HG02642 (cell line): ENCODE data around the gene PRR5L.
A peak's percentile ranks its signal among the peaks of the same experiment; 100 is the strongest.

Experiments used
- ATAC-seq: cut with Tn5 transposase; IDR thresholded peaks from one replicate; pipeline ENCODE4 v1.9.1; 2021; ENCODE audit warnings: mild to moderate bottlenecking; ENCODE audit not compliant: unreplicated experiment, poor library complexity

Gene PRR5L

DNA sequence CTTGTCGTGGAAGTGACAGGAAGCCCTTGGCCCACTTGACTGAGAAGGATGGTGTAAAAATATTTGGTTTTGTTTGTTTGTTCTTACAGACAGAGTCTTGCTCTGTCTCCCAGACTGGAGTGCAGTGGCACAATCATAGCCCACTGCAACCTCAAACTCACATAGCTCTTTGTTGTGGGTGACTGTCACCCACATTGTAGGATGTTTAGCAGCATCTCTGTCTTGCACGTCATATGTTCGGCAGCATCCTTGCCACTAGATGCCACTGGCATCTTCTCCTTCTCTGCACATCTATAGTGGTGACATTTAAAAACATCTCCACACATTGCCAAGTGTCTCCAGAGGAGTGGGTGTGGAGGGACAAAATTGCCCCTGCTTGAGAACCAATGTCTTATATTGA, 56.8 kb downstream of the PRR5L start:
- no peak for ATAC-seq

DNA sequence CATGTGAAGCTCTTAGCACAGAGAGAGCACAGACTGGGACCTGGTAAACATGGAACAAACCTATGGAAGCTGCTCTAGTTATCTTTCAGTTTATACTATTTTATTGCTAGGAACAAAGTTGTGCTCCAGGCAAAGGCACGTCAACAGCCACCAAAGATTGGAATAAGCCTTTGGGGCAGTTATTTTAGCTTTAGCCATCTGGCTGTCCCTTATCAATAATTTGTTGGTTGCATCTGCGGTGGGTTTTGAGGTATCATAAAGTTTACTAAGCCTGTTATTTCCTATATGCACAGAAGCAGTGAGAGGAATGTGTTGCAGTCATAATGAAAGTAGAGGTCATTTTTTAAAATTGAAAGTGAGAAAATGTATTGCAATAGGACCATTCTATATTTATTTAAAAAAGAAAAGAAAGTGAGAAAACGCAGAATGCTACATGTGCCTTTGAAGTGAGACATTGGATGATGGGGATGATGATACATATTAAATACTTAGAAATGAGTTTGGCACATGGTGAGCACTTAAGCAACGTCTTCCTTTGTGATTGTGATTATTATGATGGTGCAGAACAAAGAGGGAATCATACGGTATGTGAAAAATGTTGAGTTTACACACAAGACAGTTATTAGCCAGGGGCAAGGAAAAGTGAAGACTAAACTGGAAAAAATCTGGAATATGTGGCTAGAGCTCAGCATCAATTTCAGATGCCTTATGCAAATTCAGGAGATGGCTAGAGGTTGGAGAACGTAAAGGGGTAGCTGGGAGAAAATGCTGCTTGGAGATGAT, 58.3 kb downstream of the PRR5L start:
- peak; percentile 75 for ATAC-seq

DNA sequence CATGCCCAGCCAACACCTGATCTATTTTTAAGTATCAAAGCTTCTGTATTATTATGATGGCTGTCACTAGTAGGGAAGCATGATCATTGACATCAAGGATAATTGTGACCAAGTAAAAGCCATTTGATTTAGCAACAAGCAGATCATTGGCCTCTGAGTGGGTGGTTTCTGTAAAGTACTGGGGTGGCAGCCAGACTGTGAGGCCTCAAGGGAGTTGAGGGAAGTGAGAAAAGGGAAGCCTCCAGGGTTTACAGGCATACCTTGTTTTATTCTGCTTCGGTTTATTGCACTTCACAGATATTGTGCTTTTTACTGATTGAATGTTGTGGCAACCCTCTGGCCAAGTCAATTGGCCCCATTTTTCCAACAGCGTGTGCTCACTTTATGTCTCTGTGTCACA, 60.1 kb downstream of the PRR5L start:
- peak; percentile 75 for ATAC-seq

GRCh38 chr11:36357831-36358230, 61.7 kb downstream of the PRR5L start:
- no peak for ATAC-seq

DNA sequence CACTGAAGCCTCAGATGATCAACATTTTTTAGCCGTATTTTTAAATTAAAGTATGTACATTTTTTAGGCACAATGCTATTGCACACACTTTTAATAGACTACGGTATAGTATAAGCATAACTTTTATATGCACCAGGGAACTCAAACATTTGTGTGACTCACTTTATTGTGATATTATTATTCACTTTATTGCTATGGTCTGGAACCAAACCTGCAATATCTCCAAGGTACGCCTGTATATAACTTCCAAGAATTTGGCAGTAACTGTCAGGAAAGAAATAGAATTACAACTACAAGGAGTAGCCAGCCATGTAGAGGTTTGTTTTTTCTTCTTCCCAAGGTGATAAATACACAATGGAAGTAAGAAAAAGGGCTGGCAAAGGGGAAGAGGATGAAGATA, 62.3 kb downstream of the PRR5L start:
- no peak for ATAC-seq

- ATAC-seq = no peak
Observed at GRCh38 chr11:36360318-36360717, 64.2 kb downstream of the PRR5L start.

DNA sequence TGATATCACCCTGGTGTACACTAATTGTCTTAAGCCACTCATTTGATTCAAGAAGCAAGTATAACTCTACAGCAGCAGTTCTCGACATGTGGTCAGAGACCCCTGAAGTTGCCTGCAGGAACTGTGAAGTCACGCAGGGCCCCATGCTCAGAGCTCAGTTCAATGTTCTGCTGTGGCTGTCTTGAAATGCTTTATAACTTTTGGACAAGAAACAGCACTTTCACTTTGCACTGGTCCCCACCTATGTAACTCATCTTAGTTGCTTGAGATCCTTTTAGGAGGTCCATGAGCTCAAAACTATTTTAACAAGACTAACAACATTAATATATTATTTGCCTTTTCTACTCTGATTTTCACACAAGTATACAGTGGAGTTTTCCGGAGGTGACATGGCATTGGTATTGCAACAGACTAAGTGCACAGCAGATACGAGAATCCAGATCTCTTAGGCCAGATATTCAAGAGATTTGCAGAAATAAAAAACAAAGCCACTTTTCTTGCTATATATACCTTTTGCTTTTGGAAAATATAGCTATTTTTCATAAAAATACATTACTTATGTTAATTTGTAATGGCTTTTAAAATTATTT, 64.8 kb downstream of the PRR5L start:
- no peak for ATAC-seq

GRCh38 chr11:36361472-36361871, 65.4 kb downstream of the PRR5L start:
- no peak for ATAC-seq

GRCh38 chr11:36361901-36362391, 65.9 kb downstream of the PRR5L start:
- no peak for ATAC-seq

- ATAC-seq = no peak
Observed at GRCh38 chr11:36362902-36363301, 66.8 kb downstream of the PRR5L start.

- no peak for ATAC-seq
Observed at GRCh38 chr11:36363361-36364268, 67.5 kb downstream of the PRR5L start.

DNA sequence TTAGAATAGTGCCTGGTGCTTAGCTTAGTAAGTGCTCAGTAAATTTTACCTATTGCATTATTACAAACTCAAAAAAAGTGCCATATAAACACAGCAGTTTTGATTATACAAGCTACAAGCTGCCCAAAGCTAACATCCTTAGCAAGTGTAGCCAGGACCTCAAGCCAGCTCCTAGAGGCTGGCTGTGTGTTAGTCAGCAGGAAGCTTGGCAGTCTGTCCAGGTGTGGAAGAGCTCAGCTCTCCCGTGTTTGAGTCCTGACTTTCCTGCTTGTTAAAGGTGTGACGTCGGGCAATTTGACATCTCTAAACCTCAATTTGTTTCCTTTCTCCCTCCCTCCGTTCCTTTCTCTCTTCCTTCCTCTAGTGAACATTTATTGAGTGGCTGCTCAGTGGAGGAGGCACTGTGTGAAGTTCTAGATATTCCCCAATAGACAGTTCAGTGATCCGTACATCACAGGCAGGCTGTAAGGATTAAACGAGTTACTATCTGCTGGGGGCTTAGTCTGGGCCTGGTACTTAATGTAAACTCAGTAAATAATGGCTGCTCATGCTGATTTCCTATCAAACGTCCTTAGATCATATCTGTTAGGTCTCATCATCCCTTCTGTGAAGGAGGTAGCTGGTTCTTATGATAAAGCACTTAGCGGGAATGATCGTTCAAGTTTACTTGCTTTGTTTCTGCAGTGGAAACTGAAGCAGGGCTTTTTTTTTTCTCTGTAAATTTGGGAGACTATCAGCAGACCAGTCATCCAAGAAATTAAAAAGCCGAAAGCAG, 68.7 kb downstream of the PRR5L start:
- no peak for ATAC-seq

DNA sequence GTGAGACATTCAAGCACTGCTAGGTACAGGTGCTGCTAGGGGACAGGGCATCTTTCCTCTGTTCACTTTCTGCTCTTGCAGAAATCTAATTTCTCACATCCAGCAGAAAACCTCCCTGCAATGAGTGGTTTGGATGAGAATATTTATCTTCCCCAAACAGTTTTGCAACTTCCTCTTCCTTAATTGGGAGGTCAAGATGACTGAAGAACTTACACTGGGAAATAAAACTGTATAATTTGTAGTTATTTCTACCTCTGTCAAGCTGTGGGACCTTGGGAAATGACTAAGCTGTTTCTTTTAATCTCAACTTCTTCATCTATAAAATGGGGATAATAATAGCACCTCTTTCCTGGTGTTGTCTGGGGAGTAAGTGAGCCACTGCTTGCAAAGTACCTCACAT, 69.8 kb downstream of the PRR5L start:
- no peak for ATAC-seq

DNA sequence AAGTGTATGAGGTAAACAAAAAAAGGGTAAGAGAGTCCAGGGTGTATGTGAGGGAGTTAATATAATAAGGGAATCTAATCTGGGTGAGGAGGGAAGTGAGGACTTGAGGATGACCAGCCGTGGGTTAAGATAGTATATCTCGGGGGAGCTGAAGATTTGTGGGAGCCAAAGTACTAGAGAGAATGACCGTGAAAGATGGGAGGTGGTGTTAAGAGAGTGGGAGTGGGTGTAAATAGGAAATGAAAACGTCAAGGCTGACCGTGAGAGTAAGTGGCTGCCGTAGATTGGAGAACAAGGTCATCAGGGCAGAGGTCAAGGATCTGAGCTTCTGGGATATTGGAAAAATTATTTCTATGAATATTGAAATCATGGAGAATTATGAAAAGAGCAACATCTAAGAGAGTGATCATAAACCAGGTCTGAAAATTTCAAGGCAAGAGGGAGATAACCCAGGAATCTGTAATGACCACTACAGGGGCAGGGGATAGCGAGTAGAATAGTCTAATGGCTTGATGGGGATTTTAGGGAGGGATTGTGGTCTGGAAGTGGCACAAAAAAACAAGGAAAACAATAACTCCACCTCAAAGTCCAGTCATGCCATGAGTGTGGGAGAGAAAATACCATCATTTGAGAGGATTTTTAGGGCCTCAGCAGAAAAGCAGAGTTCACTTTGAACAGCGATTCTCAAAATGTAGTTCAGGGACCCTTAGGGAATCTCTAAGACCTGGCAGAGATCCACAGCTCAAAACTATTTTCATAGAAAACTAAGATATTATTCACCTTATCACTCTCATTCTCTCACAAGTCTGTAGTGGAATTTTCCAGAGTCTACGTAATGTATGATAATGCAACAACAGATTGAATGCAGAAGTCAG, 72.0 kb downstream of the PRR5L start:
- no peak for ATAC-seq

- ATAC-seq = no peak
Observed at GRCh38 chr11:36371181-36371580, 75.1 kb downstream of the PRR5L start.

- no peak for ATAC-seq
Observed at GRCh38 chr11:36371590-36371989, 75.5 kb downstream of the PRR5L start.

GRCh38 chr11:36372101-36372771, 76.1 kb downstream of the PRR5L start:
- ATAC-seq = no peak
